Left renal pelvis (tissue), 4 donors: ENCODE measurements around the gene DUSP10. TPM values are rescaled to one million over a fixed set of nuclear protein-coding genes. Genes with fewer than 3 reads are reported as not detected.

Experiments
- DNase-seq, 4 donors: peaks; one replicate each; pipeline ENCODE4 v3.0.0-alpha.2; 2013; ENCODE audit warnings: low read depth in 4 of 4, low spot score in 3 of 4
- polyA plus RNA-seq, 4 donors: library from polyadenylated mRNA; unstranded; fragments of 120-200 nt; gene quantifications; one replicate each; pipeline ENCODE4 v1.2.1, GENCODE V29; 2013; ENCODE audit not compliant: insufficient read length in 4 of 4

The DUSP10 gene
- polyA plus RNA-seq, 4 donors: 2.6 to 6.3 (median 3.2) TPM

DNA sequence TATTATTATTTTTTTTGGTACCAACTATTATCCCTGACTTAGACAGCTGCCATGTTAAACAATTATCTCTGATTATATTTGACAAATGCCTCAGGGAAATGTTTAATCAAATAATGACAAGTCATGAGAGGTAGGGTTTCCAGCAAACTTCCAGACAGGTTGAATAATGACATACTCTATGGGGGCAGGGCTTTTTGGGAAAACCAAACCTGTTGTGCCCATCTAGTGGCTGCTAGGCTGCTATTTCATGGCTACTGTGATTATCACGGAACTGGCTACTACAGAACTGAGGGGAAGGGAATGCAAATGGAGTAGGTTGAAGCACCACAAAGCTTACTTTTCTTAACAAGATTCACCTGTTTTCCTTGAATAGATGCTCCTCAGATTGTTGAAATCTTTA lies 77.6 kb downstream of the DUSP10 start:
- no peak for DNase-seq

DNA sequence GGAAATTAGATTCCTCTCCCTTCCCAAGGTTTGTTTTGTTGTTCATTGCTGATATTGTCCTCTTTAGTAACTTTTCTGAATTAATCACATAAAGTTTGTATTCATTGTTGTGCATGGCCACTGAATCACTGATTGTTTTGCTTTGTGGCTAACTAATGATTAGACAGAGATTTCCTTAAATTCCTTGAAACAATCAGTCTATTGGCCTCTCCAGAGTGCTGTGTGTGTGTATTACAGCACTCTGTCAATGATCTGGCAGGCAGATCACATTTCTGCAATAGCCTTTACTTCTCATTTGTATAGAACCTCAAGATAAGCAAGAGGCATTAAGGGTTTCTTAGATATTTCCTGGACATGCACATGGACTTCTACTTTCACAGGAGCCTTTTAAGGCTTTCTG lies 78.6 kb downstream of the DUSP10 start:
- no peak for DNase-seq

DNA sequence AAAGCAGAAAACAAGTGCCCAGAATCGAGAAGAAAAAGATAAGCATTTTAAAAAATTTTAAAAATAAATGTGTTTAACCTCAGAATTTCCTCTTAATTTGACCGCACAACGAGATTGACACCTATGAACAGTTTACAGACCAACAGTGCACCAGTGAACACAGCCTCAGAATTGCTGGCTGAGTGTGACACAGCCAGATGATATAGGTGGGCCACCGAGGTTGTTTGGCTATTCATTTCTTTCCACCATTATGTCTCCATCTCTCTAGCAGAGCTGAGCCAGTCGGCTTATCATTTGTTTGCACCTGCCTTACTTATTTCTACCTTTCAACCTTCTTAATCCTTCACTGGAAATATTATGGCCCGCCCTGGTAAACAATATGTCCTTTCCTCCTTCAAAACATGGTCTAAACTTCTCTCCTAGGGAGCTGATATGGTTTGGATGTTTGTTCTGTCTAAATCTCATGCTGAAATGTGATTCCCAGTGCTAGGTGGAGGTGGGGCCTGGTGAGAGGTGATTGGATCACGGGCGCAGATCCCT lies 86.1 kb downstream of the DUSP10 start:
- no peak for DNase-seq
